ENCODE results near the gene ANAPC7. TPM values are rescaled to one million over a fixed set of nuclear protein-coding genes. Genes with fewer than 3 reads are reported as not detected.

The ANAPC7 gene
- total and polyA plus RNA-seq, 2 of the 13 experiments (the other 11 are each of a cell fraction or from before 2014, with no cell fraction given), result 40.0 to 69.1 TPM

GRCh38 chr12:110403146-110403975 lies at the start of gene ANAPC7 (continued):
- TF ChIP-seq JUN (CRISPR knock-in tag; IDR thresholded peaks at IDR 0.05) (0 out of 2 replicates have a peak, but pooled peaks have one; percentile 5), NFKBIZ (CRISPR knock-in tag; IDR thresholded peaks at IDR 0.05) (no peak), ZKSCAN1 (IDR thresholded peaks at IDR 0.05; ENCODE audit: low read length) (no peak), HINFP (CRISPR knock-in tag; IDR thresholded peaks at IDR 0.05; ENCODE audit: low read depth) (no peak), ZFP36 (IDR thresholded peaks at IDR 0.05; ENCODE audit: borderline replicate concordance, low read depth, low read length, partially characterized antibody) (no peak), GRHL1 (CRISPR knock-in tag; conservative IDR thresholded peaks at IDR 0.05) (no peak), ZNF501 (CRISPR knock-in tag; IDR thresholded peaks at IDR 0.05) (0 out of 2 replicates have a peak, but pooled peaks have one; percentile 17), ZNF446 (CRISPR knock-in tag; IDR thresholded peaks at IDR 0.05) (no peak; the same call in 1 of the 2 replicates), IKZF5 (CRISPR knock-in tag; IDR thresholded peaks at IDR 0.05) (no peak; the same call in 1 of the 2 replicates), ARNTL (CRISPR knock-in tag; IDR thresholded peaks at IDR 0.05) (0 out of 2 replicates have a peak, but pooled peaks have one; percentile 50), ZNF776 (CRISPR knock-in tag; IDR thresholded peaks at IDR 0.05) (0 out of 2 replicates have a peak, but pooled peaks have one; percentile 34), DDIT3 (CRISPR knock-in tag; IDR thresholded peaks at IDR 0.05) (no peak), ZNF432 (CRISPR knock-in tag; IDR thresholded peaks at IDR 0.05; ENCODE audit: borderline replicate concordance) (0 out of 2 replicates have a peak, but pooled peaks have one; percentile 62), ZNF576 (CRISPR knock-in tag; IDR thresholded peaks at IDR 0.05) (no peak), ZNF234 (CRISPR knock-in tag; conservative IDR thresholded peaks at IDR 0.05) (no peak), RARA (CRISPR knock-in tag; IDR thresholded peaks at IDR 0.05) (no peak), MXI1 (IDR thresholded peaks at IDR 0.05; ENCODE audit: borderline replicate concordance, low read depth, low read length) (peak; percentile 90; the same call in 2 of the 3 replicates), FOXA1 (IDR thresholded peaks at IDR 0.05) (no peak), FOXA1 (CRISPR knock-in tag; IDR thresholded peaks at IDR 0.05) (no peak), ZNF512 (CRISPR knock-in tag; IDR thresholded peaks at IDR 0.05) (no peak), ZNF430 (CRISPR knock-in tag; IDR thresholded peaks at IDR 0.05) (peak; percentile 72; the same call in 1 of the 2 replicates), GLI4 (CRISPR knock-in tag; IDR thresholded peaks at IDR 0.05; ENCODE audit: borderline replicate concordance) (no peak; the same call in 1 of the 2 replicates)

Measured in HepG2 (cell line).